ENCODE data around the gene CPA3. TPM values are rescaled to one million over a fixed set of nuclear protein-coding genes. Genes with fewer than 3 reads are reported as not detected.

Gene CPA3
- total RNA-seq, 4 donors from 2014 or later: 0.19 to 66.8 (median 7.1) TPM

DNA sequence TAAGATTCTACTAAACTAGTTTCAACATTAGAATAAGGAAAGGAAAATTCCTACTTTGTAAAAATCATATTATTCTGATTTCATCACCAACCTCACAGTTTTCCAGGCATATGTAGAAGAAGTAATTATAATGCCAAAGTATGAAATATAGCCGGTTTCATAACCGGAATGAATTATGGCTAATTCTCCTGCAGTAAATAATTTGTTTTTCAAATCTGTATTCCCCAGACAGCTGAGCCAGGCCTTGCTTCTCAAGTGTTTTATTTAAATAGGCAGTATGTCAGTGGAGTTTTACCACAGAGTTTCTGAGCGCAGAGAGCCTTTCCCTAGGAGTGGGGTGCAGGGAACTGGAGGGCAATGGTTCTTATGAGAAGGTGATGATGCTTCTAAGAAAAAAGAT, 8.7 kb upstream of the CPA3 start:
- Histone ChIP-seq H3K36me3 (no peaks in the 10 kb centered on the region), H3K4me1 (no peaks in the 10 kb centered on the region), H3K27ac (no peak overlapping the region), H3K9me3 (no peaks in the 10 kb centered on the region), H3K27me3 (no peaks in the 10 kb centered on the region), H3K4me3 (no peak overlapping the region)
- intact Hi-C loops (cut with DNase I): no loop called here
- 76 to 82% methylated on average over 3 of the region's 3 CpGs for WGBS, 2 donors
- no peak for DNase-seq
- TF ChIP-seq, protein P1, sequence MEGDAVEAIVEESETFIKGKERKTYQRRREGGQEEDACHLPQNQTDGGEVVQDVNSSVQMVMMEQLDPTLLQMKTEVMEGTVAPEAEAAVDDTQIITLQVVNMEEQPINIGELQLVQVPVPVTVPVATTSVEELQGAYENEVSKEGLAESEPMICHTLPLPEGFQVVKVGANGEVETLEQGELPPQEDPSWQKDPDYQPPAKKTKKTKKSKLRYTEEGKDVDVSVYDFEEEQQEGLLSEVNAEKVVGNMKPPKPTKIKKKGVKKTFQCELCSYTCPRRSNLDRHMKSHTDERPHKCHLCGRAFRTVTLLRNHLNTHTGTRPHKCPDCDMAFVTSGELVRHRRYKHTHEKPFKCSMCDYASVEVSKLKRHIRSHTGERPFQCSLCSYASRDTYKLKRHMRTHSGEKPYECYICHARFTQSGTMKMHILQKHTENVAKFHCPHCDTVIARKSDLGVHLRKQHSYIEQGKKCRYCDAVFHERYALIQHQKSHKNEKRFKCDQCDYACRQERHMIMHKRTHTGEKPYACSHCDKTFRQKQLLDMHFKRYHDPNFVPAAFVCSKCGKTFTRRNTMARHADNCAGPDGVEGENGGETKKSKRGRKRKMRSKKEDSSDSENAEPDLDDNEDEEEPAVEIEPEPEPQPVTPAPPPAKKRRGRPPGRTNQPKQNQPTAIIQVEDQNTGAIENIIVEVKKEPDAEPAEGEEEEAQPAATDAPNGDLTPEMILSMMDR (IDR thresholded peaks at IDR 0.05): no peak
- no peak for TF ChIP-seq POLR2A (IDR thresholded peaks at IDR 0.05)

DNA sequence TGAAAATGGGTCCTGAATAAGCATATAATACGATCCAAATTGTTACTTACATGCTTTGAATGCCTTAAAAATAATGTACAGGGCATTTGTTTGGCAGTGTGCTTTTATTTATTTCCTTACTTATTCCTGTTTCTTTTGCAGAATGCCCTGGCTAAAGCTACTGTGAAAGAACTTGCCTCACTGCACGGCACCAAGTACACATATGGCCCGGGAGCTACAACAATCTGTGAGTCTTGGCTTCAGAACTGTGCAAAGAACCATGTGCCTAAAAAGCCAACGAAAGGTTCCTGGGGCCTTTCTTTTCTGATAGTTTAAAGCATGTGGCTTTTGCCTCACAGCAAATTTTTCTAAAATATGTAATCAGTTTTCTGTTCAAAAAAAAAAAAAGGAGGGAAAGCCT, 7.8 kb upstream of the CPA3 start:
- intact Hi-C loops (cut with DNase I): no loop called here
- Histone ChIP-seq H3K4me3 (no peak overlapping the region), H3K9me3 (no peaks in the 10 kb centered on the region), H3K36me3 (no peaks in the 10 kb centered on the region), H3K27ac (no peak overlapping the region), H3K4me1 (no peaks in the 10 kb centered on the region), H3K27me3 (peaks cover 0 to 5% (median 0%) of the 10 kb centered on the region in 4 donors)
- WGBS, 2 donors: 58 to 69% methylated on average over 4 of the region's 4 CpGs
- TF ChIP-seq, protein P1 (IDR thresholded peaks at IDR 0.05): no peak
- TF ChIP-seq POLR2A (IDR thresholded peaks at IDR 0.05): no peak
- DNase-seq: no peak

DNA sequence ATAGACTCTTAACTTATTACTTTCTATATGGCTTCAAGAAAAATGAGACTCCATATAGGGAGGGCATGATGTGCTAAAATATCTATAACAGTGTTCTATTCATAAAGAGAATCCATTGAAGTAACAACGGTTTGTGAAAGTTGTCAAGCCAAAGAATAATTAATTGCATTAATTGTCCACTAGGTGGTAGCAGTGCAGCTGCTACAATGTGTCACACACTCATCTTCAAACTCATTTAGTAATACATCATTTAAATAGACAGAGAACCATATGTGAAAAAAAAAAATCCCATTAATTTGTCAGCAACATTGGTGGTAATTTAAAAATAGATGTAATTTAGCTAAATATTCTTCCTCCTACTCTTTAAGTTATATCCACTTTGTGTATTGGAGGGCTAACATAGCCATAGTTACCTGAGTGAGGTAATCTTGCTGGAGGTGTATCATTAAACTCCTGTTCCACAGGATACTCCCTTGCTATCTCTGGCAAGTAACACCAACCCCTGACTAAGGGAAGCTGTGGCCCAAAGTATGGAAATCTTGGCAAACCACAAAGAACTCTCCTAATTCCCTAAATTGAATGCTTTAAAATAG, 3.7 kb upstream of the CPA3 start:
- Histone ChIP-seq H3K36me3 (no peaks in the 10 kb centered on the region), H3K4me1 (no peaks in the 10 kb centered on the region), H3K9me3 (no peaks in the 10 kb centered on the region), H3K27me3 (peaks cover 0 to 5% (median 0%) of the 10 kb centered on the region in 4 donors), H3K27ac (no peak overlapping the region), H3K4me3 (no peak overlapping the region)
- TF ChIP-seq, protein P1 (IDR thresholded peaks at IDR 0.05): peak; percentile 34 to 81 (median 66)
- TF ChIP-seq POLR2A (IDR thresholded peaks at IDR 0.05): no peak
- WGBS, 2 donors: 0 to 6% methylated on average over 1 of the region's 1 CpG
- intact Hi-C loops (cut with DNase I): loop anchor here (5.0 kb wide), 1 partner anchor 81 kb away; no protein-coding TSS in a partner anchor
- no peak for DNase-seq

DNA sequence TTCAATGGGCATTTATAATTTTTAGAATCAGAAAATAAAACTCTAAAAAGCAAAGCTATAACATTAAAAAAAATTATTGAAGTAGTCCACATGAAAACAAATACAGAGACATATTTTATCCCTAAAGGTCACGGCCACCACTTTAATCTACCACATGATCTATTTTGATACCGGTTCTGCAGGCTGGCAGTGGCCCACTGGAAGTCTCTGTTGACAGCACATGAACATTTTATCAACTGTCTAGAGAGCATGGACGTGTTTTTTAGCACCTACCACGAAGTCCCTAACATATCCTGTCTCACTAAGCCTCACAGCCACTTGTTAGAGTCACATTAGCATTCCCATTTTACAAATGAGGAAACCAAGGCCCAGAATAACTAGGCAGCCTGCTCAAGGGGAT, 1.8 kb upstream of the CPA3 start:
- H3K9me3 ChIP-seq: no peaks in the 10 kb centered on the region
- TF ChIP-seq POLR2A (IDR thresholded peaks at IDR 0.05): no peak
- TF ChIP-seq, protein P1 (IDR thresholded peaks at IDR 0.05): no peak
- no peaks in the 10 kb centered on the region for H3K4me1 ChIP-seq
- peaks cover 0 to 12% (median 0%) of the 10 kb centered on the region in 4 donors for H3K27me3 ChIP-seq
- 41 to 46% methylated on average over 4 of the region's 4 CpGs for WGBS, 2 donors
- H3K4me3 ChIP-seq: no peak overlapping the region
- H3K27ac ChIP-seq: no peak overlapping the region
- DNase-seq: no peak
- intact Hi-C loops (cut with DNase I): loop anchor here (5.0 kb wide), 1 partner anchor 79 kb away; no protein-coding TSS in a partner anchor
- no peaks in the 10 kb centered on the region for H3K36me3 ChIP-seq

- no peak for DNase-seq
- WGBS, 2 donors: 51 to 69% methylated on average over 5 of the region's 5 CpGs
- no peaks in the 10 kb centered on the region for H3K9me3 ChIP-seq
- intact Hi-C loops (cut with DNase I): loop anchor here (5.0 kb wide), 1 partner anchor 78 kb away; no protein-coding TSS in a partner anchor
- H3K27me3 ChIP-seq: peaks cover 0 to 12% (median 0%) of the 10 kb centered on the region in 4 donors
- no peaks in the 10 kb centered on the region for H3K36me3 ChIP-seq
- TF ChIP-seq POLR2A (IDR thresholded peaks at IDR 0.05): no peak
- TF ChIP-seq, protein P1 (IDR thresholded peaks at IDR 0.05): no peak
- no peaks in the 10 kb centered on the region for H3K4me1 ChIP-seq
- H3K27ac ChIP-seq: no peak overlapping the region
- no peak overlapping the region for H3K4me3 ChIP-seq
Measured at GRCh38 chr3:148863814-148864213, 1.3 kb upstream of the CPA3 start.

All from esophagus squamous epithelium (tissue), 5 donors.